ENCODE data around the gene TBC1D4.

DNA sequence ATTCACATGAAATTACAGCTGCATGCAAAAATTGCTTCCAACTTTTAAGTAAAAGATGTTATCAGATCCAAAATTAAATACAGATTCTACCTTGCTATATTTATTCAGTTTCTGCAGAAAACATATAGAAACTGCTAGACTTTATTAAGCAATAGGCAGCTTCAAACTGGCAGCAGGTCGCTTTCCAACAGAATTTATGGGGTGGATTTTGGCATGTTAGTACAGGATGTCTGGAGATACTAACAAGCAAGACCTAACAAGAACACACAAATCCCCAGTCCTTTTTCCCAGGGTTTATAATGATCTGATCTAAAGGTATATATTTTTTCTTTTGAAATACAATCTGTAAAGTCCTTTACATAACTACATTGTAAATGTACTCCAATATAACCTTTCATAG lies 27.5 kb downstream of the TBC1D4 start:
- TF ChIP-seq ETV6 (conservative IDR thresholded peaks at IDR 0.05 in 1 of 2, IDR thresholded peaks at IDR 0.05 in 1 of 2; ENCODE audit: borderline replicate concordance in 1 of 2, low read depth in 1 of 2) (no peak), BRCA1 (IDR thresholded peaks at IDR 0.05; ENCODE audit: low read depth, low read length) (no peak), SMC3 (IDR thresholded peaks at IDR 0.05; ENCODE audit: borderline replicate concordance, low read length) (no peak), DPF2 (IDR thresholded peaks at IDR 0.05) (no peak), GABPA (IDR thresholded peaks at IDR 0.05; ENCODE audit: low read depth) (no peak), NFXL1 (IDR thresholded peaks at IDR 0.05; ENCODE audit: borderline replicate concordance) (no peak)
- TF ChIP-seq, protein P1, sequence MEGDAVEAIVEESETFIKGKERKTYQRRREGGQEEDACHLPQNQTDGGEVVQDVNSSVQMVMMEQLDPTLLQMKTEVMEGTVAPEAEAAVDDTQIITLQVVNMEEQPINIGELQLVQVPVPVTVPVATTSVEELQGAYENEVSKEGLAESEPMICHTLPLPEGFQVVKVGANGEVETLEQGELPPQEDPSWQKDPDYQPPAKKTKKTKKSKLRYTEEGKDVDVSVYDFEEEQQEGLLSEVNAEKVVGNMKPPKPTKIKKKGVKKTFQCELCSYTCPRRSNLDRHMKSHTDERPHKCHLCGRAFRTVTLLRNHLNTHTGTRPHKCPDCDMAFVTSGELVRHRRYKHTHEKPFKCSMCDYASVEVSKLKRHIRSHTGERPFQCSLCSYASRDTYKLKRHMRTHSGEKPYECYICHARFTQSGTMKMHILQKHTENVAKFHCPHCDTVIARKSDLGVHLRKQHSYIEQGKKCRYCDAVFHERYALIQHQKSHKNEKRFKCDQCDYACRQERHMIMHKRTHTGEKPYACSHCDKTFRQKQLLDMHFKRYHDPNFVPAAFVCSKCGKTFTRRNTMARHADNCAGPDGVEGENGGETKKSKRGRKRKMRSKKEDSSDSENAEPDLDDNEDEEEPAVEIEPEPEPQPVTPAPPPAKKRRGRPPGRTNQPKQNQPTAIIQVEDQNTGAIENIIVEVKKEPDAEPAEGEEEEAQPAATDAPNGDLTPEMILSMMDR (IDR thresholded peaks at IDR 0.05 in 2 of 3, conservative IDR thresholded peaks at IDR 0.05 in 1 of 3; ENCODE audit: control insufficient read depth in 2 of 3, extremely low read depth in 1 of 3, insufficient read depth in 1 of 3, low read depth in 3 of 3, low read length in 3 of 3): no peak
- TF ChIP-seq, protein P2, sequence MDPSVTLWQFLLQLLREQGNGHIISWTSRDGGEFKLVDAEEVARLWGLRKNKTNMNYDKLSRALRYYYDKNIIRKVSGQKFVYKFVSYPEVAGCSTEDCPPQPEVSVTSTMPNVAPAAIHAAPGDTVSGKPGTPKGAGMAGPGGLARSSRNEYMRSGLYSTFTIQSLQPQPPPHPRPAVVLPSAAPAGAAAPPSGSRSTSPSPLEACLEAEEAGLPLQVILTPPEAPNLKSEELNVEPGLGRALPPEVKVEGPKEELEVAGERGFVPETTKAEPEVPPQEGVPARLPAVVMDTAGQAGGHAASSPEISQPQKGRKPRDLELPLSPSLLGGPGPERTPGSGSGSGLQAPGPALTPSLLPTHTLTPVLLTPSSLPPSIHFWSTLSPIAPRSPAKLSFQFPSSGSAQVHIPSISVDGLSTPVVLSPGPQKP (IDR thresholded peaks at IDR 0.05; ENCODE audit: low read depth, low read length): no peak
- TF ChIP-seq, protein P3, sequence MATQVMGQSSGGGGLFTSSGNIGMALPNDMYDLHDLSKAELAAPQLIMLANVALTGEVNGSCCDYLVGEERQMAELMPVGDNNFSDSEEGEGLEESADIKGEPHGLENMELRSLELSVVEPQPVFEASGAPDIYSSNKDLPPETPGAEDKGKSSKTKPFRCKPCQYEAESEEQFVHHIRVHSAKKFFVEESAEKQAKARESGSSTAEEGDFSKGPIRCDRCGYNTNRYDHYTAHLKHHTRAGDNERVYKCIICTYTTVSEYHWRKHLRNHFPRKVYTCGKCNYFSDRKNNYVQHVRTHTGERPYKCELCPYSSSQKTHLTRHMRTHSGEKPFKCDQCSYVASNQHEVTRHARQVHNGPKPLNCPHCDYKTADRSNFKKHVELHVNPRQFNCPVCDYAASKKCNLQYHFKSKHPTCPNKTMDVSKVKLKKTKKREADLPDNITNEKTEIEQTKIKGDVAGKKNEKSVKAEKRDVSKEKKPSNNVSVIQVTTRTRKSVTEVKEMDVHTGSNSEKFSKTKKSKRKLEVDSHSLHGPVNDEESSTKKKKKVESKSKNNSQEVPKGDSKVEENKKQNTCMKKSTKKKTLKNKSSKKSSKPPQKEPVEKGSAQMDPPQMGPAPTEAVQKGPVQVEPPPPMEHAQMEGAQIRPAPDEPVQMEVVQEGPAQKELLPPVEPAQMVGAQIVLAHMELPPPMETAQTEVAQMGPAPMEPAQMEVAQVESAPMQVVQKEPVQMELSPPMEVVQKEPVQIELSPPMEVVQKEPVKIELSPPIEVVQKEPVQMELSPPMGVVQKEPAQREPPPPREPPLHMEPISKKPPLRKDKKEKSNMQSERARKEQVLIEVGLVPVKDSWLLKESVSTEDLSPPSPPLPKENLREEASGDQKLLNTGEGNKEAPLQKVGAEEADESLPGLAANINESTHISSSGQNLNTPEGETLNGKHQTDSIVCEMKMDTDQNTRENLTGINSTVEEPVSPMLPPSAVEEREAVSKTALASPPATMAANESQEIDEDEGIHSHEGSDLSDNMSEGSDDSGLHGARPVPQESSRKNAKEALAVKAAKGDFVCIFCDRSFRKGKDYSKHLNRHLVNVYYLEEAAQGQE (IDR thresholded peaks at IDR 0.05; ENCODE audit: low read depth, low read length): no peak
- TF ChIP-seq, protein P4, sequence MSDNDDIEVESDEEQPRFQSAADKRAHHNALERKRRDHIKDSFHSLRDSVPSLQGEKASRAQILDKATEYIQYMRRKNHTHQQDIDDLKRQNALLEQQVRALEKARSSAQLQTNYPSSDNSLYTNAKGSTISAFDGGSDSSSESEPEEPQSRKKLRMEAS (IDR thresholded peaks at IDR 0.05; ENCODE audit: low read depth, low read length): no peak

Measured in GM12878 (cell line).